ENCODE measurements around the gene ATP6V1G2.
"Not testable (repeated sequence)": the region's sequence is repeated elsewhere in the genome, so short reads cannot be mapped to it uniquely, and the experiment has no call there.

ATP6V1G2 gene

DNA sequence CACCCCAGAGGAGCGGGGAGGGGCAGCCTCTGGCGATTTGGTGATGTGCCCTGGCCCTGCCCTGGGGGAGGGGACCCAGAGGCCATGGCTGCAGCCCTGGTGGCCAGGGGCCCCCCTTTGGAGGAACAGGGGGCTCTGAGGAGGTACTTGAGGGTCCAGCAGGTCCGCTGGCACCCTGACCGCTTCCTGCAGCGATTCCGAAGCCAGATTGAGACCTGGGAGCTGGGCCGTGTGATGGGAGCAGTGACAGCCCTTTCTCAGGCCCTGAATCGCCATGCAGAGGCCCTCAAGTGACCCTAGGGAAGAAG is 11.9 kb upstream of the ATP6V1G2 start:
- FAIRE-seq (no peak), DNase-seq (ENCODE audit: insufficient read length, low spot score) (no peak)
- TF ChIP-seq, protein P1, sequence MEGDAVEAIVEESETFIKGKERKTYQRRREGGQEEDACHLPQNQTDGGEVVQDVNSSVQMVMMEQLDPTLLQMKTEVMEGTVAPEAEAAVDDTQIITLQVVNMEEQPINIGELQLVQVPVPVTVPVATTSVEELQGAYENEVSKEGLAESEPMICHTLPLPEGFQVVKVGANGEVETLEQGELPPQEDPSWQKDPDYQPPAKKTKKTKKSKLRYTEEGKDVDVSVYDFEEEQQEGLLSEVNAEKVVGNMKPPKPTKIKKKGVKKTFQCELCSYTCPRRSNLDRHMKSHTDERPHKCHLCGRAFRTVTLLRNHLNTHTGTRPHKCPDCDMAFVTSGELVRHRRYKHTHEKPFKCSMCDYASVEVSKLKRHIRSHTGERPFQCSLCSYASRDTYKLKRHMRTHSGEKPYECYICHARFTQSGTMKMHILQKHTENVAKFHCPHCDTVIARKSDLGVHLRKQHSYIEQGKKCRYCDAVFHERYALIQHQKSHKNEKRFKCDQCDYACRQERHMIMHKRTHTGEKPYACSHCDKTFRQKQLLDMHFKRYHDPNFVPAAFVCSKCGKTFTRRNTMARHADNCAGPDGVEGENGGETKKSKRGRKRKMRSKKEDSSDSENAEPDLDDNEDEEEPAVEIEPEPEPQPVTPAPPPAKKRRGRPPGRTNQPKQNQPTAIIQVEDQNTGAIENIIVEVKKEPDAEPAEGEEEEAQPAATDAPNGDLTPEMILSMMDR (IDR thresholded peaks at IDR 0.05; ENCODE audit: insufficient read depth, missing control alignments): no peak

DNA sequence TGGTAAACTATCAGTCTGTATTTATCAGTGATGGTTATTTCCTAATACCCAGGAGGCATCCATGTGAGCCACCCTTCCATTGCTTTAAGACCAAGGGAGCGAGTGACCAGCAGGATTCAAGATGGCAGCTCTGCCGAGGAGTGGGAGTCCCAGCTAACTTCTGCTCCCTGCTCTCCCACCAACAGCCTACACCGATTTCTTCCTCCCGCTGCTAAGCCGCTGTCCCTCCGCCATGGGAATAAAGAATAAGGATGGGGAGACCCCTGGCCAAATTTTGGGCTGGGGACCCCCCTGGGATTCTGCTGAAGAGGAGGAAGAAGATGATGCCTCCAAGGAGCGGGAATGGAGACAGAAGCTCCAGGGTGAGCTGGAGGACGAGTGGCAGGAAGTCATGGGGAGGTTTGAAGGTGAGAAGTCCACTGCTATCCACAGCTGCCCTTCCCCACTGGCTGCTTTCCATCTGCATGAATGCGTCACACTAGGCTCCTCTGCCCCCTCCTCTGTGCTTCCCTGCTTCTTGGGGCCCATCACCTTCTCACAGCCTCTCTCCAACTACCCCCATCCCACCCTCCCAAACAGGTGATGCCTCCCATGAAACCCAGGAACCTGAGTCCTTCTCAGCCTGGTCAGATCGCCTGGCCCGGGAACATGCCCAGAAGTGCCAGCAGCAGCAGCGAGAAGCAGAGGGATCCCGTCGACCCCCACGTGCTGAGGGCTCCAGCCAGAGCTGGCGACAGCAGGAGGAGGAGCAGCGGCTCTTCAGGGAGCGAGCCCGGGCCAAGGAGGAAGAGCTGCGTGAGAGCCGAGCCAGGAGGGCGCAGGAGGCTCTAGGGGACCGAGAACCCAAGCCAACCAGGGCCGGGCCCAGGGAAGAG is 11.3 kb upstream of the ATP6V1G2 start:
- DNase-seq (ENCODE audit: insufficient read length, low spot score) (no peak), FAIRE-seq (no peak)

DNA sequence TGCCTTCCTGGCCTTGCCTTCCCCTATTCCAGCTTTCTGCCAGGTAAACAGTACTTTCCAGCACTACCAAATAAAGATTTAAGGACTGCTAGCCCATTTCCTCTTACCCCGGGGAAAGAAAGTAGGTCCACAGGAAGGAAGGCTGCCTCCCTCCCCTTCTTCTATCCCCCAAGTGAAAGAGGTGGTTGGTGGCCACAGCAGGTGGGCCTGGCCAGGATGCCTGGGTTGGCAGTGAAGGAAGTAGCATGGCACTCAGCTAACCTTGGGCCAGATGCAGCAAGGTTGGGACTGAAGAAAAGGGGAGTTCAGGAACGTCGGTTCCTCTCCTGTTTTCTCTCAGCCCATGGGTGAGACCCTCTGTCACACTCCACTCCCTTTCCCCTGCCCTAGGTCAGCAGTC is 9.9 kb upstream of the ATP6V1G2 start:
- TF ChIP-seq, protein P1 (IDR thresholded peaks at IDR 0.05; ENCODE audit: insufficient read depth, missing control alignments): no peak
- no peak for DNase-seq (ENCODE audit: insufficient read length, low spot score)
- FAIRE-seq: no peak

More for the DNA sequence above, 11.3 kb upstream of the ATP6V1G2 start:
- TF ChIP-seq, protein P1 (IDR thresholded peaks at IDR 0.05; ENCODE audit: insufficient read depth, missing control alignments): no peak

DNA sequence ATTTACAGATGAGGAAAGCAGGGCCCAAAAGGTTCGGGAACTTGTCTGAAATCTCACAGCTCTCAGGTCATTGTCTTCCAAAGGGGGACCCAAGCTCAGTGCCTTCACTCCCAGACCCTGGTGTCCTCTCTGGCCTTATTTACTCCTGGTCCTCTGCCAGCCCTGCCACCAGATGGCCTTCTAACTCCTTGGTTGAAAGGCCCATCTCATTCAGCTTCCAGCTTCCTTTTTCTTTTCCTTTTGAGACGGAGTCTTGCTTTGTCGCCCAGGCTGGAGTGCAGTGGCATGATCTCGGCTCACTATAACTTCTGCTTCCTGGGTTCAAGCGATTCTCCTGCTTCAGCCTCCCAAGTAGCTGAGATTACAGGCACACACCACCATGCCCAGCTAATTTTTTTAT is 5.0 kb upstream of the ATP6V1G2 start:
- FAIRE-seq; DNase-seq (ENCODE audit: insufficient read length, low spot score): not testable (repeated sequence)
- TF ChIP-seq, protein P1 (IDR thresholded peaks at IDR 0.05; ENCODE audit: insufficient read depth, missing control alignments): peak; percentile 44

DNA sequence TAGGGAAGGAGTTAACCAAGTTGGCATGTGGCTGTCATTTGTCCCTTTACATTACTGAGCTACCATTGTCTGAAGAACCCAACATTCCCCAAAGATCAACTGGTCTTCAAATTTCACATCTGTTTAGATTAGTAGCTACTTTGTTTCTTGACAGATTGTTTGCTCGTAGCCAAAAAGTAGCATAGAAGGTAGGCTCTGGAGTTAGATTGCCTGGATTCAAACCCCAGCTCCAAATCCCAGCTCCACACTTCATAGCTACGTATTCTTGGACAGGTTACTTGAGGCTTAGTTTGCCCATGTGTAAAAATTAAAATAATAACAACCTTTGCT is 2.1 kb upstream of the ATP6V1G2 start:
- no peak for DNase-seq (ENCODE audit: insufficient read length, low spot score)
- TF ChIP-seq, protein P1 (IDR thresholded peaks at IDR 0.05; ENCODE audit: insufficient read depth, missing control alignments): no peak
- FAIRE-seq: no peak

DNA sequence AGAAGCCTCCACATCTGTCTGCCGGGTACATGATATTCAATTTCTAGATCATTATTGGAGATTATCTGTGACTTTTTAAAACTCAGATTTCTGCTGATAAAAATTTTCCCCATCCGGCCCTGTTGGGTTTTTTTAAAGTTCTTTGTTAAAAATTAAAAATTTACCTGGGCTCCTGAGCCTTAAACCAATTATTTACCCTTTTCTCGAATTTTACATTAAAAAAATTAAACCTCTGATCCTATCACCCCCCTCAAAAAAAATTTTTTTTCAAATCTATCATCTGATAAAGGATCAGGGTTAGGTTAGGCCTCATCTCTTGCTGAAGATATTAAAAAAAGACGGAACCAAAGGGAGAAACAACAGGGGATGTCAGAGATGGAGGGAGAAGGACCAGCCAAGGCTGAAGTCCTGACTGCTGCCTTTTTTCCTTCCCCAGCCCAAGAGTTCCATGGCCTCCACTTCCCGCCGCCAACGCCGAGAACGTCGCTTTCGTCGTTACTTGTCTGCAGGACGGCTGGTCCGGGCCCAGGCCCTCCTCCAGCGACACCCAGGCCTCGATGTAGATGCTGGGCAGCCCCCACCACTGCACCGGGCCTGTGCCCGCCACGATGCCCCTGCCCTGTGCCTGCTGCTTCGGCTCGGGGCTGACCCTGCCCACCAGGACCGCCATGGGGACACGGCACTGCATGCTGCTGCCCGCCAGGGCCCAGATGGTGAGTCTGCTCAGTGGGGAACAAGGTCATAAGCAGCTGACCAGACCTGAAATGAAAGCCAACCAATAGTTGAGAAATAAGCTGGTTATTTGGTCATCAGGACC is 1.5 kb upstream of the ATP6V1G2 start:
- DNase-seq (ENCODE audit: insufficient read length, low spot score) (no peak), FAIRE-seq (no peak)
- TF ChIP-seq, protein P1 (IDR thresholded peaks at IDR 0.05; ENCODE audit: insufficient read depth, missing control alignments): no peak
